IMR-90 (cell line): ENCODE results near the gene SPOCK3. TPM values are rescaled to one million over a fixed set of nuclear protein-coding genes. Genes with fewer than 3 reads are reported as not detected.

Experiments used
- ATAC-seq: fragments of 200-7000 bp; cut with Tn5 transposase; 2 replicates; pipeline ENCODE4 v1.9.1; 2020; ENCODE audit warnings: low read depth, mild to moderate bottlenecking, moderate library complexity
- BruUV-seq: library from RNA; stranded (reverse); fragments of 400-500 nt; replicated peaks from 2 replicates; lab custom pipeline; 2021; lab: Mats Ljungman, UMichigan
- CTCF ChIA-PET: fragments of 300-600 bp; formaldehyde crosslinking; extraction: SDS; loops from one replicate; lab custom pipeline; 2021; ENCODE audit warnings: antibody characterized with exemption; lab: Yijun Ruan, JAX
- POLR2A ChIA-PET: fragments of 300-600 bp; sonication (Branson Sonifier 250); formaldehyde crosslinking; loops from one replicate; lab custom pipeline; 2022; ENCODE audit warnings: antibody characterized with exemption; ENCODE audit not compliant: unreplicated experiment; lab: Charles Lee
- DNase-seq: peaks from one replicate; pipeline ENCODE4 v3.0.0; 2013
- H2AFZ ChIP-seq: replicated peaks from 2 replicates; pipeline ENCODE3; 2013; ENCODE audit warnings: low read length, mild to moderate bottlenecking; ENCODE audit not compliant: poor library complexity
- H2AK5ac ChIP-seq: 2 replicates; pipeline ENCODE4 v1.6.1; 2013; ENCODE audit warnings: low read depth, low read length, inconsistent platforms
- H2AK9ac ChIP-seq: replicated peaks from 2 replicates; pipeline ENCODE3; 2013; ENCODE audit warnings: mild to moderate bottlenecking, low read depth, low read length, moderate library complexity; ENCODE audit not compliant: poor library complexity
- H2BK120ac ChIP-seq: 2 replicates; pipeline ENCODE4 v1.6.1; 2013; ENCODE audit warnings: low read depth, low read length, inconsistent platforms
- H2BK15ac ChIP-seq: 3 replicates; pipeline ENCODE4 v1.6.1; 2013; ENCODE audit warnings: low read depth, low read length, inconsistent platforms
- H2BK20ac ChIP-seq: 2 replicates; pipeline ENCODE4 v1.6.1; 2013; ENCODE audit warnings: low read depth, mild to moderate bottlenecking, inconsistent platforms, low read length, moderate library complexity
- H2BK5ac ChIP-seq: 2 replicates; pipeline ENCODE4 v1.6.1; 2013; ENCODE audit warnings: mild to moderate bottlenecking, low read depth, low read length, inconsistent platforms; ENCODE audit not compliant: poor library complexity, severe bottlenecking
- H3K14ac ChIP-seq: replicated peaks from 2 replicates; pipeline ENCODE4 v1.6.1; 2013; ENCODE audit warnings: low read depth, low read length, inconsistent platforms
- H3K18ac ChIP-seq: 2 replicates; pipeline ENCODE4 v1.6.1; 2013; ENCODE audit warnings: low read depth, low read length, control low read depth
- H3K23ac ChIP-seq: 2 replicates; pipeline ENCODE4 v1.6.1; 2013; ENCODE audit warnings: low read depth, low read length, inconsistent platforms
- H3K27ac ChIP-seq: 2 replicates; pipeline ENCODE4 v1.5.1; 2013; ENCODE audit warnings: mild to moderate bottlenecking, control low read depth, low read length; ENCODE audit not compliant: insufficient read depth
- H3K27me3 ChIP-seq: 2 replicates; pipeline ENCODE4 v1.6.1; 2013; ENCODE audit warnings: low read length; ENCODE audit not compliant: control insufficient read depth, insufficient read depth
- H3K36me3 ChIP-seq: 2 replicates; pipeline ENCODE4 v1.6.1; 2013; ENCODE audit warnings: low read length, mixed read lengths; ENCODE audit not compliant: control insufficient read depth, insufficient read depth
- H3K4ac ChIP-seq: 2 replicates; pipeline ENCODE4 v1.6.1; 2013; ENCODE audit warnings: low read depth, low read length, inconsistent platforms
- H3K4me1 ChIP-seq: 2 replicates; pipeline ENCODE4 v1.6.1; 2013; ENCODE audit warnings: low read length, mixed read lengths; ENCODE audit not compliant: control insufficient read depth, insufficient read depth
- H3K4me2 ChIP-seq: 2 replicates; pipeline ENCODE4 v1.6.1; 2013; ENCODE audit warnings: low read depth, mild to moderate bottlenecking, control low read depth, low read length, moderate library complexity
- H3K4me3 ChIP-seq: 2 replicates; pipeline ENCODE4 v1.5.1; 2013; ENCODE audit warnings: low read depth, mild to moderate bottlenecking, control low read depth, low read length, moderate library complexity; ENCODE audit not compliant: insufficient read depth
- H3K56ac ChIP-seq: 2 replicates; pipeline ENCODE4 v1.6.1; 2013; ENCODE audit warnings: low read length, inconsistent platforms; ENCODE audit not compliant: insufficient read depth; ENCODE audit errors: extremely low read depth
- H3K79me1 ChIP-seq, 2 experiments: 2 replicates each; pipeline ENCODE4 v1.6.1; 2013; ENCODE audit warnings: low read length in 2 of 2, inconsistent platforms in 1 of 2, low read depth in 1 of 2
- H3K9ac ChIP-seq: 2 replicates; pipeline ENCODE4 v1.6.1; 2013; ENCODE audit warnings: low read depth, low read length, control low read depth
- H3K9me1 ChIP-seq: 2 replicates; pipeline ENCODE4 v1.6.1; 2013; ENCODE audit warnings: low read length, inconsistent platforms; ENCODE audit not compliant: insufficient read depth
- H3K9me3 ChIP-seq: 2 replicates; pipeline ENCODE4 v1.6.1; 2013; ENCODE audit warnings: low read length; ENCODE audit not compliant: control insufficient read depth, insufficient read depth
- H4K20me1 ChIP-seq: 2 replicates; pipeline ENCODE4 v1.6.1; 2013; ENCODE audit warnings: low read length, inconsistent platforms; ENCODE audit not compliant: insufficient read depth
- H4K5ac ChIP-seq: 2 replicates; pipeline ENCODE4 v1.6.1; 2013; ENCODE audit warnings: mild to moderate bottlenecking, low read depth, low read length, control low read depth
- H4K8ac ChIP-seq, 2 experiments: 2 replicates each; pipeline ENCODE4 v1.6.1; 2013; ENCODE audit warnings: low read depth in 2 of 2, low read length in 2 of 2, control low read depth in 1 of 2, inconsistent platforms in 1 of 2
- H4K91ac ChIP-seq: 2 replicates; pipeline ENCODE4 v1.6.1; 2013; ENCODE audit warnings: low read depth, low read length, inconsistent platforms; ENCODE audit not compliant: insufficient read depth
- CEBPB ChIP-seq: IDR thresholded peaks from 2 replicates; pipeline ENCODE4 v1.6.1; 2012; ENCODE audit warnings: low read depth, low read length, improper control_type of control experiment
- CHD1 ChIP-seq: IDR thresholded peaks from 2 replicates; pipeline ENCODE4 v1.6.1; 2012; ENCODE audit warnings: low read depth, low read length, improper control_type of control experiment
- FOS ChIP-seq: fragments of 150-350 bp; IDR thresholded peaks from 2 replicates; pipeline ENCODE4 v1.6.1; 2016; ENCODE audit warnings: low read depth, low read length
- POLR2A ChIP-seq: IDR thresholded peaks from 2 replicates; pipeline ENCODE4 v1.6.1; 2012; ENCODE audit warnings: mild to moderate bottlenecking, low read depth, low read length
- RCOR1 ChIP-seq: IDR thresholded peaks from 2 replicates; pipeline ENCODE4 v1.6.1; 2012; ENCODE audit warnings: mild to moderate bottlenecking, low read length, improper control_type of control experiment; ENCODE audit not compliant: insufficient replicate concordance
- SMC3 ChIP-seq: fragments of 150-350 bp; IDR thresholded peaks from 2 replicates; pipeline ENCODE4 v1.6.1; 2016; ENCODE audit warnings: low read depth, mild to moderate bottlenecking, antibody characterized with exemption, low read length, moderate library complexity
- WGBS, 2 experiments: methylation state at CpG; one replicate each; pipeline versions ENCODE4 v1.1.5 to v1.1.7; 2013; ENCODE audit warnings: missing lambda C conversion rate in 2 of 2; ENCODE audit not compliant: insufficient read length in 1 of 2; ENCODE audit errors: extremely low coverage in 2 of 2; 5-methylcytosine and 5-hydroxymethylcytosine counted together
- dilution Hi-C: fragments of 300-500 bp; cut with HindIII; formaldehyde crosslinking; loops from one replicate; pipeline ENCODE4 v1.14.3; 2018; ENCODE audit warnings: low sequenced_read_pairs; ENCODE audit not compliant: unreplicated experiment
- in situ Hi-C: fragments of 300-500 bp; cut with MboI; formaldehyde crosslinking; loops from 3 replicates; pipeline ENCODE4 v1.14.3; 2019; ENCODE audit warnings: low sequenced_read_pairs, inconsistent platforms, mixed read lengths
- intact Hi-C: fragments of 100-400 bp; cut with micrococcal nuclease; formaldehyde crosslinking; loops from 2 replicates; pipeline ENCODE4 v1.10.0; 2022
- polyA plus RNA-seq, 3 experiments: library from polyadenylated mRNA; depleted of rRNA; stranded (reverse); fragments of >200 nt; gene quantifications; 2 replicates each; pipeline ENCODE4 v1.2.3, GENCODE V29; 2012; ENCODE audit warnings: low replicate concordance in 1 of 3
- total RNA-seq: library from RNA; depleted of rRNA; stranded (reverse); fragments of >200 nt; gene quantifications from 2 replicates; pipeline ENCODE4 v1.2.3, GENCODE V29; 2012
- TF ChIP-seq, protein P1 (sequence below): fragments of 150-350 bp; IDR thresholded peaks from 2 replicates; pipeline ENCODE4 v1.6.1; 2017; ENCODE audit warnings: mild to moderate bottlenecking, antibody characterized with exemption, low read length, low read depth
- TF ChIP-seq, protein P2 (sequence below): fragments of 150-350 bp; IDR thresholded peaks from 2 replicates; pipeline ENCODE4 v1.6.1; 2016; ENCODE audit warnings: low read depth, mild to moderate bottlenecking, low read length, moderate library complexity, borderline replicate concordance

Gene SPOCK3
- total and polyA plus RNA-seq, 2 of the 4 experiments (the other 2 are of a cell fraction) = not detected

DNA sequence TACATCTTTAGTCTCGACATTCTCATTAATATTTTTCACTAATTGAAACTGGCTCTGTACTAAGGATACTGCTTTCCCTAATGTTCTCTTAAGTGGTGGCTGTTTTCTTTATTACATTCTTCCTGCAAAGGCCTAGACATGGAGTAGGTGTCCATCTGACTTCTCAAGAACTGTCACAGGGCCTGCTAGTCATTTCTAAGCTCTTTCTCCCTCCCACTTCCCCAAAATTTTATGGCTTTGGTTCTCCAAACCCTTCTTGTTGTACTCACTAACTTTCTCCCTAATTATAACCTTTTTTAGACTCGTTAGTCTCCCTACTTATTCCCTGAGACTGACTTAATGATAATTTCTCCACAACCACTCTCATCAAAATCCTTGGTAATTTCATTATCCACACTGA, 133.3 kb downstream of the SPOCK3 start:
- DNase-seq (no peak), ATAC-seq (no peak)
- H3K4me1 ChIP-seq = no peaks in the 10 kb centered on the region
- H2BK20ac ChIP-seq = no peak overlapping the region
- H3K23ac ChIP-seq = no peak overlapping the region
- dilution Hi-C loops = no loop called here
- H3K27ac ChIP-seq = no peak overlapping the region
- H2AK5ac ChIP-seq = no peak overlapping the region
- ChIA-PET POLR2A (no interaction called here), CTCF (no interaction called here)
- no peak overlapping the region for H2AFZ ChIP-seq
- H2BK15ac ChIP-seq = no peak overlapping the region
- H3K27me3 ChIP-seq = no peaks in the 10 kb centered on the region
- no peaks in the 10 kb centered on the region for H3K36me3 ChIP-seq
- BruUV-seq = no TSS peak
- no peak overlapping the region for H3K56ac ChIP-seq
- H3K14ac ChIP-seq = no peak overlapping the region
- no peak overlapping the region for H4K91ac ChIP-seq
- H3K9ac ChIP-seq = no peak overlapping the region
- TF ChIP-seq CHD1 = no peak
- TF ChIP-seq, protein P1, sequence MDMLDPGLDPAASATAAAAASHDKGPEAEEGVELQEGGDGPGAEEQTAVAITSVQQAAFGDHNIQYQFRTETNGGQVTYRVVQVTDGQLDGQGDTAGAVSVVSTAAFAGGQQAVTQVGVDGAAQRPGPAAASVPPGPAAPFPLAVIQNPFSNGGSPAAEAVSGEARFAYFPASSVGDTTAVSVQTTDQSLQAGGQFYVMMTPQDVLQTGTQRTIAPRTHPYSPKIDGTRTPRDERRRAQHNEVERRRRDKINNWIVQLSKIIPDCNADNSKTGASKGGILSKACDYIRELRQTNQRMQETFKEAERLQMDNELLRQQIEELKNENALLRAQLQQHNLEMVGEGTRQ = no peak
- TF ChIP-seq RCOR1 = no peak
- TF ChIP-seq, protein P2, sequence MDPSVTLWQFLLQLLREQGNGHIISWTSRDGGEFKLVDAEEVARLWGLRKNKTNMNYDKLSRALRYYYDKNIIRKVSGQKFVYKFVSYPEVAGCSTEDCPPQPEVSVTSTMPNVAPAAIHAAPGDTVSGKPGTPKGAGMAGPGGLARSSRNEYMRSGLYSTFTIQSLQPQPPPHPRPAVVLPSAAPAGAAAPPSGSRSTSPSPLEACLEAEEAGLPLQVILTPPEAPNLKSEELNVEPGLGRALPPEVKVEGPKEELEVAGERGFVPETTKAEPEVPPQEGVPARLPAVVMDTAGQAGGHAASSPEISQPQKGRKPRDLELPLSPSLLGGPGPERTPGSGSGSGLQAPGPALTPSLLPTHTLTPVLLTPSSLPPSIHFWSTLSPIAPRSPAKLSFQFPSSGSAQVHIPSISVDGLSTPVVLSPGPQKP = no peak
- no peak for TF ChIP-seq SMC3
- TF ChIP-seq FOS = no peak
- TF ChIP-seq CEBPB = no peak
- no peak for TF ChIP-seq POLR2A
- no peaks in the 10 kb centered on the region for H4K20me1 ChIP-seq
- H2BK120ac ChIP-seq = no peak overlapping the region
- H3K4me3 ChIP-seq = no peak overlapping the region
- in situ Hi-C loops = no loop called here
- no peak overlapping the region for H3K4me2 ChIP-seq
- H4K5ac ChIP-seq = no peak overlapping the region
- H2AK9ac ChIP-seq = no peak overlapping the region
- peaks cover 7% of the 10 kb centered on the region; the same call in 1 of the 2 replicates for H3K9me3 ChIP-seq
- no peak overlapping the region for H4K8ac ChIP-seq
- no CpG with 5 or more reads among the region's 2 CpGs for whole genome bisulfite sequencing, 2 experiments
- H2BK5ac ChIP-seq = no peak overlapping the region
- no peak overlapping the region for H3K18ac ChIP-seq
- no peaks in the 10 kb centered on the region for H3K79me1 ChIP-seq
- no peaks in the 10 kb centered on the region for H3K9me1 ChIP-seq
- intact Hi-C loops = no loop called here
- no peak overlapping the region for H3K4ac ChIP-seq
